ENCODE data around the gene DRG1. TPM values are rescaled to one million over a fixed set of nuclear protein-coding genes. Genes with fewer than 3 reads are reported as not detected.

DRG1 gene
- total and polyA plus RNA-seq, 2 donors (not counting 3 experiments of a cell fraction or from before 2014, with no cell fraction given): 37.7 to 65.1 TPM

- FAIRE-seq: no peak
- Histone ChIP-seq H3K9me1 (replicated peaks; ENCODE audit: control insufficient read depth, extremely low read depth, insufficient read depth, low read length) (no peaks in the 10 kb centered on the region), H3K4me1 (ENCODE audit: control insufficient read depth, extremely low read depth, insufficient read depth, low read length) (no peaks in the 10 kb centered on the region), H4K20me1 (replicated peaks; ENCODE audit: control insufficient read depth, extremely low read depth, insufficient read depth, low read length) (peaks cover 4% of the 10 kb centered on the region), H3K4me2 (ENCODE audit: insufficient read depth, low read length) (no peak overlapping the region), H3K36me3 (ENCODE audit: control insufficient read depth in 2 of 2, extremely low read depth in 1 of 2, insufficient read depth in 2 of 2, low read length in 2 of 2) (peaks cover 9 to 13% of the 10 kb centered on the region in 2 experiments), H3K27ac (ENCODE audit: insufficient read depth, low read depth, low read length) (no peak overlapping the region), H3K9me3 (replicated peaks; ENCODE audit: control insufficient read depth, insufficient read depth, low read length) (no peaks in the 10 kb centered on the region), H2AFZ (ENCODE audit: low read depth, low read length) (no peak overlapping the region), H3K4me3 (replicated peaks in 1 of 3; ENCODE audit: insufficient read depth in 1 of 3, low read depth in 1 of 3, low read length in 3 of 3) (no peak overlapping the region), H3K79me2 (ENCODE audit: control insufficient read depth, insufficient read depth, low read length) (peaks cover 75% of the 10 kb centered on the region), H3K27me3 (ENCODE audit: control insufficient read depth in 2 of 2, insufficient read depth in 2 of 2, low read length in 2 of 2) (no peaks in the 10 kb centered on the region), H3K9ac (replicated peaks; ENCODE audit: extremely low read depth, insufficient read depth, low read length) (no peak overlapping the region)
- CTCF ChIA-PET: interaction anchor here (1.9 kb wide), 1 partner anchor 12 kb away, joined by 8 read pairs; the partner anchor contains the start of gene EIF4ENIF1
- dilution Hi-C loops (cut with MboI; ENCODE audit: extremely low pct_ligation_motif_present, low sequenced_read_pairs) (no loop called here), intact Hi-C loops (cut with micrococcal nuclease) (no loop called here)
- POLR2A ChIA-PET: no interaction called here
- TF ChIP-seq FOS (IDR thresholded peaks at IDR 0.05; ENCODE audit: borderline replicate concordance, insufficient read depth, low read length) (no peak), POLR2AphosphoS5 (IDR thresholded peaks at IDR 0.05; ENCODE audit: insufficient read depth, low read depth, low read length) (no peak), EZH2 (IDR thresholded peaks at IDR 0.05; ENCODE audit: borderline replicate concordance, low read depth, low read length, severe bottlenecking) (no peak), POLR2A (IDR thresholded peaks at IDR 0.05; ENCODE audit: low read depth, low read length) (no peak), GATA2 (IDR thresholded peaks at IDR 0.05; ENCODE audit: insufficient read depth, insufficient read length, low read depth, low read length) (no peak), MAX (IDR thresholded peaks at IDR 0.05; ENCODE audit: insufficient read depth, insufficient read length) (no peak), JUN (IDR thresholded peaks at IDR 0.05; ENCODE audit: borderline replicate concordance, insufficient read depth, insufficient read length, low read depth) (no peak), CTCF (IDR thresholded peaks at IDR 0.05; ENCODE audit: extremely low read depth in 1 of 2, insufficient read depth in 1 of 2, low read depth in 1 of 2, low read length in 2 of 2) (no peak), MYC (IDR thresholded peaks at IDR 0.05; ENCODE audit: low read depth, low read length) (no peak)
- BruUV-seq (replicated peaks): no TSS peak
- DNase-seq (ENCODE audit: low read depth, low spot score): no peak
These were observed 77.9 kb downstream of the DRG1 start for GRCh38 chr22:31477329-31477728.

All from endothelial cell of umbilical vein (primary cell).